VCaP (cell line): ENCODE data around the gene C9orf43.
A peak's percentile ranks its signal among the peaks of the same experiment; 100 is the strongest.

Source experiments
- H3K27ac ChIP-seq: fragments of 450-650 bp; 2 replicates; pipeline ENCODE4 v1.5.1; 2017
- CTCF ChIP-seq: fragments of 450-650 bp; conservative IDR thresholded peaks from 2 replicates; pipeline ENCODE4 v1.5.1; 2017; ENCODE audit warnings: mild to moderate bottlenecking, moderate library complexity

C9orf43 gene

GRCh38 chr9:113454914-113455761, 44.6 kb downstream of the C9orf43 start:
- H3K27ac ChIP-seq: no peak overlapping the region
- TF ChIP-seq CTCF: no peak

GRCh38 chr9:113456235-113456634, 45.7 kb downstream of the C9orf43 start:
- no peak overlapping the region for H3K27ac ChIP-seq
- no peak for TF ChIP-seq CTCF

- no peak for TF ChIP-seq CTCF
These were observed 50.7 kb downstream of the C9orf43 start for GRCh38 chr9:113461285-113461684.

GRCh38 chr9:113461943-113462342, 51.4 kb downstream of the C9orf43 start:
- TF ChIP-seq CTCF: no peak
- no peak overlapping the region for H3K27ac ChIP-seq

More at GRCh38 chr9:113461285-113461684, 50.7 kb downstream of the C9orf43 start:
- H3K27ac ChIP-seq: no peak overlapping the region

GRCh38 chr9:113462781-113463286, 52.3 kb downstream of the C9orf43 start:
- H3K27ac ChIP-seq: peak overlapping the region; percentile 91
- TF ChIP-seq CTCF: no peak

DNA sequence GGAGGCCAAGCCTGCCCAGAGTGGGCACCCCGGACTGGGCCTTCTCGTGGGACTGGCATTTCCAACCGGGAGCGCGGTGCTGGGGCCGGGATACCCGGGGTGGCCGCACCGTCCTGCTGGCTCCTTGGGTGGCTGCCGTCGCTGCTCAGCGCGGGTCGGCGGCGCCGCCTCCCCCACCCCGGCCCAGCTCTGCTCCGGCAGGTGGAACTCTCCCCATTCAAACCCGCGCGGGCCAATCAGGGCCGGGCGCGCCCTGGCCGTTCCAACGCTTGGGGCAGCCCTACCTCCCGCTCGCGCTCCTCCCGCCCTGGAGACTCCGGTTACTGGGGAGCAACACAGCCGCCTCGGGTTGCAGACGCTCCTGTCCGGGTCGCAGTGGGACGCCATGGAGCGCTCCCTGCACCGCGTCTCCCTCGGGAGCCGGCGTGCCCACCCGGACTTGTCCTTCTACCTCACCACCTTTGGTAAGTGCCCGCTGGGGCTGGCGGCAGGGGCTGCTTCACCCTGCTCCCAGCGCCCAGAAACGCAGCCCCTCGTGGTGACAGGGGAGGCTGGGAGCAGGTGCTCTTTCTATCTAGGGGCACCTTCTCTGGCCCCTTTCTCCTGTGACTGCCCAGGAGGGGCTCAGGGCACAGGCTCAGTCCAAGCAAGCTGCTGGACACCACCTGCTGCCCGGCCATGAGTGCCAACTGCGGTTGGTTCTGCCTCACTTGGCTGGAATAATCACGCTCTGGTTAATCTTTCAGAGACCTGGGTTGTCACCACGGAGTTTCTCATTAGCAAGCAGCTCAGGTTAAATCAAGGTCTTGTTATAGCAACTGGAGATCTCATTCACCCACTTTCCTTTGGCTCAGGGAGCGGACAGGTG, 53.1 kb downstream of the C9orf43 start, which contains the start of gene RGS3:
RGS3 (plus strand) TSS at position 310 of the 868 bp plus-strand sequence; CDS start at position 386, 76 bp downstream.
- H3K27ac ChIP-seq: peak within 1 kb of the TSS; percentile 91
- TF ChIP-seq CTCF: no peak

DNA sequence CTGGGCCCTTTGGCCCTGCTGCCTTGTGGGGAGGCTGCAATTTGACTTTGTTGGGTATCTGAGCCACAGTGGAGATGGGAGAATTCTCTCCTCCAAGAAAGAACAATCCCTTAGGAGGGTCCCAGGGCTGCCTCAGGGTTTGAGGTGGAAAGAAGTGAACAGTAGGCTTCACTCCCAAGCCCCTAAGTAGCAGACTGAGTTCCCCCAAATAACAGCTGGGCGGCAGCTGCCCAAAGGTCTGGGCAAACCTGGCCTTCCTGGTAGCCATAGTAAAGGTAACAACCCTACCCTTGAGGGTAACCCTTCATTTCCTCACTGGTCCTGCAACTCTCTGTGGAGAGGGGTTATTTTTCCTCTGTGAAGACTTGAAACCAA, 53.7 kb downstream of the C9orf43 start:
- H3K27ac ChIP-seq: peak overlapping the region; percentile 91
- no peak for TF ChIP-seq CTCF
